H9 (cell line): ENCODE results near the gene CHRNA4. TPM values are rescaled to one million over a fixed set of nuclear protein-coding genes. Genes with fewer than 3 reads are reported as not detected.

Experiments
- DNase-seq: peaks from one replicate; pipeline ENCODE4 v3.0.0-alpha.2; 2017
- H2AFZ ChIP-seq: one replicate; pipeline ENCODE4 v1.6.1; 2013; ENCODE audit warnings: mild to moderate bottlenecking, low read length, control low read depth, moderate library complexity
- H2AK5ac ChIP-seq: 2 replicates; pipeline ENCODE4 v1.6.1; 2013; ENCODE audit warnings: low read length, control low read depth, mixed read lengths; ENCODE audit not compliant: insufficient read length
- H2BK120ac ChIP-seq: one replicate; pipeline ENCODE4 v1.6.1; 2013; ENCODE audit warnings: low read depth, mild to moderate bottlenecking, low read length, control low read depth, inconsistent platforms; ENCODE audit not compliant: poor library complexity, severe bottlenecking
- H2BK12ac ChIP-seq: 2 replicates; pipeline ENCODE4 v1.6.1; 2013; ENCODE audit warnings: low read length, control low read depth, mixed read lengths, low read depth; ENCODE audit not compliant: insufficient read length
- H2BK15ac ChIP-seq: 2 replicates; pipeline ENCODE4 v1.6.1; 2013; ENCODE audit warnings: low read depth, low read length, control low read depth
- H2BK20ac ChIP-seq: one replicate; pipeline ENCODE4 v1.6.1; 2013; ENCODE audit warnings: low read depth, mild to moderate bottlenecking, low read length, control low read depth, inconsistent platforms; ENCODE audit not compliant: poor library complexity, severe bottlenecking
- H2BK5ac ChIP-seq: 2 replicates; pipeline ENCODE4 v1.6.1; 2013; ENCODE audit warnings: low read length, control low read depth, mixed read lengths; ENCODE audit not compliant: insufficient read length
- H3K14ac ChIP-seq: 2 replicates; pipeline ENCODE4 v1.6.1; 2013; ENCODE audit warnings: low read length, control low read depth; ENCODE audit not compliant: insufficient read depth
- H3K18ac ChIP-seq: 2 replicates; pipeline ENCODE4 v1.6.1; 2013; ENCODE audit warnings: low read depth, mild to moderate bottlenecking, mixed read lengths, low read length, control low read depth; ENCODE audit not compliant: insufficient read length
- H3K23ac ChIP-seq: 2 replicates; pipeline ENCODE4 v1.6.1; 2013; ENCODE audit warnings: low read length, control low read depth, mixed read lengths, low read depth; ENCODE audit not compliant: insufficient read length
- H3K23me2 ChIP-seq: 2 replicates; pipeline ENCODE4 v1.6.1; 2013; ENCODE audit warnings: low read depth, mild to moderate bottlenecking, mixed read lengths, low read length, control low read depth; ENCODE audit not compliant: insufficient read length, poor library complexity, severe bottlenecking
- H3K27ac ChIP-seq: 2 replicates; pipeline ENCODE4 v1.5.1; 2013; ENCODE audit warnings: low read length, control low read depth, mixed read lengths, low read depth; ENCODE audit not compliant: insufficient read length
- H3K27me3 ChIP-seq: 2 replicates; pipeline ENCODE4 v1.6.1; 2013; ENCODE audit warnings: low read length, control low read depth, inconsistent platforms; ENCODE audit not compliant: insufficient read depth
- H3K4ac ChIP-seq: 2 replicates; pipeline ENCODE4 v1.6.1; 2013; ENCODE audit warnings: low read depth, mild to moderate bottlenecking, control low read depth, inconsistent platforms, low read length, moderate library complexity
- H3K4me1 ChIP-seq: 2 replicates; pipeline ENCODE4 v1.6.1; 2013; ENCODE audit warnings: low read length, control low read depth, inconsistent platforms; ENCODE audit not compliant: insufficient read depth
- H3K4me2 ChIP-seq: 2 replicates; pipeline ENCODE4 v1.6.1; 2013; ENCODE audit warnings: low read length, control low read depth, mixed read lengths; ENCODE audit not compliant: insufficient read length, insufficient read depth
- H3K56ac ChIP-seq: 2 replicates; pipeline ENCODE4 v1.6.1; 2013; ENCODE audit warnings: low read depth, mild to moderate bottlenecking, mixed read lengths, low read length, control low read depth; ENCODE audit not compliant: insufficient read length
- H3K79me1 ChIP-seq: 2 replicates; pipeline ENCODE4 v1.6.1; 2013; ENCODE audit warnings: low read depth, mild to moderate bottlenecking, moderate library complexity, low read length, control low read depth, inconsistent platforms; ENCODE audit not compliant: insufficient read depth, poor library complexity, severe bottlenecking
- H3K79me2 ChIP-seq: 2 replicates; pipeline ENCODE4 v1.6.1; 2013; ENCODE audit warnings: low read length, control low read depth, inconsistent platforms; ENCODE audit not compliant: insufficient read depth
- H3K9ac ChIP-seq: 2 replicates; pipeline ENCODE4 v1.6.1; 2013; ENCODE audit warnings: low read length, control low read depth, mixed read lengths; ENCODE audit not compliant: insufficient read length; ENCODE audit errors: extremely low read depth
- H3K9me3 ChIP-seq: one replicate; pipeline ENCODE4 v1.6.1; 2013; ENCODE audit warnings: low read depth, low read length, inconsistent platforms; ENCODE audit not compliant: control insufficient read depth
- H3T11ph ChIP-seq: one replicate; pipeline ENCODE4 v1.6.1; 2013; ENCODE audit warnings: mild to moderate bottlenecking, low read length, control low read depth, inconsistent platforms
- H4K20me1 ChIP-seq: one replicate; pipeline ENCODE4 v1.6.1; 2013; ENCODE audit not compliant: control insufficient read depth, insufficient read length, insufficient read depth
- H4K5ac ChIP-seq: 2 replicates; pipeline ENCODE4 v1.6.1; 2013; ENCODE audit warnings: low read depth, mild to moderate bottlenecking, mixed read lengths, low read length, control low read depth; ENCODE audit not compliant: insufficient read length
- H4K8ac ChIP-seq: replicated peaks from 2 replicates; pipeline ENCODE4 v1.6.1; 2013; ENCODE audit warnings: low read length, control low read depth, mixed read lengths, low read depth; ENCODE audit not compliant: insufficient read length
- H4K91ac ChIP-seq: 2 replicates; pipeline ENCODE4 v1.6.1; 2013; ENCODE audit warnings: low read depth, mild to moderate bottlenecking, moderate library complexity, mixed read lengths, low read length, control low read depth; ENCODE audit not compliant: insufficient read length
- H3K27ac Mint-ChIP-seq, 3 experiments: 2 replicates in 2 of 3; 3 replicates in 1 of 3; pipeline ENCODE4 v1.8.0; 2020 to 2021; ENCODE audit warnings: mixed read lengths in 3 of 3, mild to moderate bottlenecking in 1 of 3, moderate library complexity in 1 of 3
- H3K27me3 Mint-ChIP-seq: 2 replicates; pipeline ENCODE4 v1.8.0; 2021; ENCODE audit warnings: low read depth, mild to moderate bottlenecking, moderate library complexity, mixed read lengths
- H3K36me3 Mint-ChIP-seq, 3 experiments: 2 replicates in 2 of 3; 3 replicates in 1 of 3; pipeline ENCODE4 v1.8.0; 2020 to 2021; ENCODE audit warnings: low read depth in 3 of 3, mixed read lengths in 3 of 3; ENCODE audit not compliant: insufficient read depth in 1 of 3
- H3K4me1 Mint-ChIP-seq, 2 experiments: 2 replicates each; pipeline ENCODE4 v1.8.0; 2020; ENCODE audit warnings: mixed read lengths in 2 of 2
- H3K4me3 Mint-ChIP-seq, 2 experiments: 2 replicates in 1 of 2; 3 replicates in 1 of 2; pipeline ENCODE4 v1.8.0; 2020 to 2021; ENCODE audit warnings: mild to moderate bottlenecking in 2 of 2, mixed read lengths in 2 of 2, moderate library complexity in 1 of 2
- H3K9me3 Mint-ChIP-seq, 2 experiments: 2 replicates in 1 of 2; 3 replicates in 1 of 2; pipeline ENCODE4 v1.8.0; 2020; ENCODE audit warnings: mild to moderate bottlenecking in 2 of 2, mixed read lengths in 2 of 2, moderate library complexity in 1 of 2
- WGBS: extraction: QIAGEN DNeasy Blood & Tissue Kit; methylation state at CpG from one replicate; pipeline ENCODE4 v1.1.7; 2013; ENCODE audit warnings: missing lambda C conversion rate, low lambda C conversion rate, mixed read lengths; ENCODE audit not compliant: insufficient read length; ENCODE audit errors: extremely low coverage; 5-methylcytosine and 5-hydroxymethylcytosine counted together
- total RNA-seq: library from RNA; stranded (reverse); gene quantifications from 2 replicates; pipeline ENCODE4 v1.2.1, GENCODE V29; 2021
- TF ChIP-seq, protein P1 (sequence below): fragments of 200-600 bp; sonication (generic); conservative IDR thresholded peaks from 3 replicates; pipeline ENCODE4 v1.8.0; 2021; ENCODE audit warnings: antibody characterized with exemption, mild to moderate bottlenecking

Gene CHRNA4
- total RNA-seq, 1 experiment from 2014 or later, result 2.5 TPM

DNA sequence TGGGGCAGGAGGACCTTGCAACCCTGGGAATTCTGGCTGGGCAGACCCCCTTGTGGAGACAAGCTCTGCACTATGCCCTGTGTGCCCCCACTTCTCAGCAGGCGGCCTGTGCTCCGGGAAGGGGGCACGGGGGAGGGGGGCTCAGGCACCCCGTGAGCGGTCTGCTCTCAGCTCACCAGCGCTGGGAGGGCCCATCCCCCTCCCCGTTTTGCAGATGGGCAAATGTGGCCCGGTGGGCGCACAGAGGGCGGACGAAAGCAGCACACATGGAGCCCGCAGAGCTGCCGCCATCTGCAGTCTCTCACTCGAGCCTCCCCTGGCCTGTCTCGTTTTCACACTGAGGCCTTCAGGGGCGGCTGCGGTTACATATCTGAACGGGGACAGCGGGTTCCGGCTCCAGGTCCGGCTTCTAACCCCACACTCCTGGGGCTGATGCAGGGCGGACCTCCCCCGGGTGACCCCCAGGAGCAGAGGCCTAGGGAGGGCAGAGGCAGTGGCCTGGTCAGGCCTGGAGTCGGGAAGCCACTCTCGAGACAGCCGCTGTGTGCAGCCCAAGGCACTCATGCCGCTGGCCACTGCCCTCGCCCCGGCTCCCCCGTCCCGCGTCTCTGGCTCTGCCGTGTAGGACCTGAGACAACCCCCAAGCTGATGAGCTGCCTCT lies 13.9 kb downstream of the CHRNA4 start:
- Histone ChIP-seq H2BK12ac (no peak overlapping the region), H2BK15ac (no peak overlapping the region), H4K20me1 (peaks cover 2% of the 10 kb centered on the region), H3K4me2 (no peak overlapping the region), H4K91ac (no peak overlapping the region), H3K79me2 (no peaks in the 10 kb centered on the region), H3K79me1 (no peaks in the 10 kb centered on the region), H2BK5ac (no peak overlapping the region), H3K9me3 (no peaks in the 10 kb centered on the region), H2BK20ac (no peak overlapping the region), H3K23me2 (no peaks in the 10 kb centered on the region), H2AFZ (no peak overlapping the region), H3K27me3 (no peaks in the 10 kb centered on the region), H4K8ac (no peak overlapping the region), H2BK120ac (no peak overlapping the region), H3K23ac (no peak overlapping the region), H3K4ac (no peak overlapping the region), H3K14ac (no peak overlapping the region; the same call in 1 of the 2 replicates), H3K4me1 (no peaks in the 10 kb centered on the region), H3K9ac (no peak overlapping the region), H4K5ac (no peak overlapping the region), H3K27ac (no peak overlapping the region), H3K18ac (no peak overlapping the region), H3T11ph (no peak overlapping the region), H3K56ac (no peak overlapping the region), H2AK5ac (no peak overlapping the region)
- Mint-ChIP-seq H3K4me1 (peaks cover 2 to 7% of the 10 kb centered on the region in 2 experiments), H3K9me3 (peaks cover 0 to 10% of the 10 kb centered on the region in 2 experiments; a peak in 2 of 5 replicates), H3K36me3 (peaks cover 0 to 7% (median 4%) of the 10 kb centered on the region in 3 experiments; a peak in 3 of 7 replicates), H3K27ac (no peak overlapping the region), H3K4me3 (no peak overlapping the region), H3K27me3 (peaks cover 8% of the 10 kb centered on the region)
- no CpG with 5 or more reads among the region's 33 CpGs for WGBS
- TF ChIP-seq, protein P1, sequence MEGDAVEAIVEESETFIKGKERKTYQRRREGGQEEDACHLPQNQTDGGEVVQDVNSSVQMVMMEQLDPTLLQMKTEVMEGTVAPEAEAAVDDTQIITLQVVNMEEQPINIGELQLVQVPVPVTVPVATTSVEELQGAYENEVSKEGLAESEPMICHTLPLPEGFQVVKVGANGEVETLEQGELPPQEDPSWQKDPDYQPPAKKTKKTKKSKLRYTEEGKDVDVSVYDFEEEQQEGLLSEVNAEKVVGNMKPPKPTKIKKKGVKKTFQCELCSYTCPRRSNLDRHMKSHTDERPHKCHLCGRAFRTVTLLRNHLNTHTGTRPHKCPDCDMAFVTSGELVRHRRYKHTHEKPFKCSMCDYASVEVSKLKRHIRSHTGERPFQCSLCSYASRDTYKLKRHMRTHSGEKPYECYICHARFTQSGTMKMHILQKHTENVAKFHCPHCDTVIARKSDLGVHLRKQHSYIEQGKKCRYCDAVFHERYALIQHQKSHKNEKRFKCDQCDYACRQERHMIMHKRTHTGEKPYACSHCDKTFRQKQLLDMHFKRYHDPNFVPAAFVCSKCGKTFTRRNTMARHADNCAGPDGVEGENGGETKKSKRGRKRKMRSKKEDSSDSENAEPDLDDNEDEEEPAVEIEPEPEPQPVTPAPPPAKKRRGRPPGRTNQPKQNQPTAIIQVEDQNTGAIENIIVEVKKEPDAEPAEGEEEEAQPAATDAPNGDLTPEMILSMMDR, result no peak
- DNase-seq, result no peak
